ENCODE data around the gene ARL15.

DNA sequence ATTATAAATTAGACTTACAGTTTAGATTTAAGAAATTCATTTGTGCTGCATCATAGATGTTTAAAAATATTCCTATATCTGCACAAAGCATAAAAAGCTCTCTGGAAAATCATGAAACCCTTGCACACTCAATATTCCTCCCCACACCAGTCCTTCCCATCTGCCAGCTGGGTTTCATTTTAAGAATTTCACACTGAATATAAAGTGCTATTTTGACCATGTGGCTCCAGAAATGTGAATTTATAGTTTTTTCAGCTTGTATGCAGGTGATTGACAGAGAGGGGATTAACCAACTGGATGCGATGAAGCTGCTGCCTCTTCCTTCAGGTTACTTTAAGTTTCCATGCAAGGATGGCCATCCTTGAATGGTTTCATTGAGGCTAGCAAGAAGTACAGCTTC lies 403.6 kb downstream of the ARL15 start:
- TF ChIP-seq, protein P1, sequence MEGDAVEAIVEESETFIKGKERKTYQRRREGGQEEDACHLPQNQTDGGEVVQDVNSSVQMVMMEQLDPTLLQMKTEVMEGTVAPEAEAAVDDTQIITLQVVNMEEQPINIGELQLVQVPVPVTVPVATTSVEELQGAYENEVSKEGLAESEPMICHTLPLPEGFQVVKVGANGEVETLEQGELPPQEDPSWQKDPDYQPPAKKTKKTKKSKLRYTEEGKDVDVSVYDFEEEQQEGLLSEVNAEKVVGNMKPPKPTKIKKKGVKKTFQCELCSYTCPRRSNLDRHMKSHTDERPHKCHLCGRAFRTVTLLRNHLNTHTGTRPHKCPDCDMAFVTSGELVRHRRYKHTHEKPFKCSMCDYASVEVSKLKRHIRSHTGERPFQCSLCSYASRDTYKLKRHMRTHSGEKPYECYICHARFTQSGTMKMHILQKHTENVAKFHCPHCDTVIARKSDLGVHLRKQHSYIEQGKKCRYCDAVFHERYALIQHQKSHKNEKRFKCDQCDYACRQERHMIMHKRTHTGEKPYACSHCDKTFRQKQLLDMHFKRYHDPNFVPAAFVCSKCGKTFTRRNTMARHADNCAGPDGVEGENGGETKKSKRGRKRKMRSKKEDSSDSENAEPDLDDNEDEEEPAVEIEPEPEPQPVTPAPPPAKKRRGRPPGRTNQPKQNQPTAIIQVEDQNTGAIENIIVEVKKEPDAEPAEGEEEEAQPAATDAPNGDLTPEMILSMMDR (IDR thresholded peaks at IDR 0.05; ENCODE audit: control extremely low read depth in 1 of 3, insufficient read depth in 1 of 3, low read depth in 1 of 3, low read length in 3 of 3), result no peak
- no peak for TF ChIP-seq POLR2A (IDR thresholded peaks at IDR 0.05; ENCODE audit: control extremely low read depth in 1 of 2, low read depth in 2 of 2, low read length in 2 of 2)
- TF ChIP-seq NRF1 (IDR thresholded peaks at IDR 0.05; ENCODE audit: low read depth, low read length), result no peak
- TF ChIP-seq, protein P2, sequence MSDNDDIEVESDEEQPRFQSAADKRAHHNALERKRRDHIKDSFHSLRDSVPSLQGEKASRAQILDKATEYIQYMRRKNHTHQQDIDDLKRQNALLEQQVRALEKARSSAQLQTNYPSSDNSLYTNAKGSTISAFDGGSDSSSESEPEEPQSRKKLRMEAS (IDR thresholded peaks at IDR 0.05), result no peak
- TF ChIP-seq JUND (IDR thresholded peaks at IDR 0.05; ENCODE audit: low read length), result no peak
- TF ChIP-seq, protein P3, sequence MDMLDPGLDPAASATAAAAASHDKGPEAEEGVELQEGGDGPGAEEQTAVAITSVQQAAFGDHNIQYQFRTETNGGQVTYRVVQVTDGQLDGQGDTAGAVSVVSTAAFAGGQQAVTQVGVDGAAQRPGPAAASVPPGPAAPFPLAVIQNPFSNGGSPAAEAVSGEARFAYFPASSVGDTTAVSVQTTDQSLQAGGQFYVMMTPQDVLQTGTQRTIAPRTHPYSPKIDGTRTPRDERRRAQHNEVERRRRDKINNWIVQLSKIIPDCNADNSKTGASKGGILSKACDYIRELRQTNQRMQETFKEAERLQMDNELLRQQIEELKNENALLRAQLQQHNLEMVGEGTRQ (IDR thresholded peaks at IDR 0.05; ENCODE audit: low read length), result no peak
- no peak for TF ChIP-seq CREB1 (IDR thresholded peaks at IDR 0.05)
- TF ChIP-seq SUZ12 (IDR thresholded peaks at IDR 0.05; ENCODE audit: low read length), result no peak
- TF ChIP-seq ZNF274 (IDR thresholded peaks at IDR 0.05; ENCODE audit: borderline replicate concordance, extremely low read depth, low read length), result no peak
- TF ChIP-seq KDM5A (IDR thresholded peaks at IDR 0.05; ENCODE audit: low read length), result no peak
- TF ChIP-seq POU5F1 (IDR thresholded peaks at IDR 0.05; ENCODE audit: low read depth, low read length), result no peak
- TF ChIP-seq EZH2 (IDR thresholded peaks at IDR 0.05; ENCODE audit: low read depth, low read length, severe bottlenecking), result no peak
- no peak for TF ChIP-seq SRF (IDR thresholded peaks at IDR 0.05; ENCODE audit: low read depth, low read length)
- no peak for TF ChIP-seq SP1 (IDR thresholded peaks at IDR 0.05; ENCODE audit: low read depth, low read length)

All from H1 (cell line).